Germinal center (tissue), 1 donor: ENCODE measurements around the gene CALM1.

ENCODE experiments used
- DNase-seq: peaks from one replicate; pipeline ENCODE4 v3.0.0; 2012; ENCODE audit warnings: mixed read lengths, low spot score

The CALM1 gene

GRCh38 chr14:90396341-90397339, at the start of gene CALM1:
Gene CALM1, plus strand, starts transcription at chr14:90397029. Its CDS starts 202 bp downstream, at chr14:90397231.
- peak; percentile 92 for DNase-seq

GRCh38 chr14:90348270-90348669, 48.6 kb upstream of the CALM1 start:
- DNase-seq: no peak

- no peak for DNase-seq
Observed at GRCh38 chr14:90349739-90350138, 47.1 kb upstream of the CALM1 start.

- no peak for DNase-seq
Observed at GRCh38 chr14:90354551-90355298, 42.1 kb upstream of the CALM1 start.

- no peak for DNase-seq
Observed at GRCh38 chr14:90355540-90356518, 41.0 kb upstream of the CALM1 start.

GRCh38 chr14:90356925-90357324, 39.9 kb upstream of the CALM1 start:
- no peak for DNase-seq

GRCh38 chr14:90358359-90358758, 38.5 kb upstream of the CALM1 start:
- DNase-seq: no peak

- no peak for DNase-seq
Observed at GRCh38 chr14:90361865-90362557, 34.8 kb upstream of the CALM1 start.

- DNase-seq: no peak
Observed at GRCh38 chr14:90362558-90362896, 34.3 kb upstream of the CALM1 start.

GRCh38 chr14:90368946-90369721, 27.7 kb upstream of the CALM1 start:
- no peak for DNase-seq

- DNase-seq: no peak
Observed at GRCh38 chr14:90373887-90374286, 22.9 kb upstream of the CALM1 start.

- no peak for DNase-seq
Observed at GRCh38 chr14:90374813-90375212, 22.0 kb upstream of the CALM1 start.

GRCh38 chr14:90375934-90376333, 20.9 kb upstream of the CALM1 start:
- no peak for DNase-seq

GRCh38 chr14:90378249-90378648, 18.6 kb upstream of the CALM1 start:
- DNase-seq: no peak

- DNase-seq: no peak
Observed at GRCh38 chr14:90379106-90379505, 17.7 kb upstream of the CALM1 start.

- DNase-seq: no peak
Observed at GRCh38 chr14:90381011-90381786, 15.6 kb upstream of the CALM1 start.

- no peak for DNase-seq
Observed at GRCh38 chr14:90381999-90382451, 14.8 kb upstream of the CALM1 start.

GRCh38 chr14:90382491-90383125, 14.2 kb upstream of the CALM1 start:
- no peak for DNase-seq

GRCh38 chr14:90383126-90383730, 13.6 kb upstream of the CALM1 start:
- DNase-seq: peak; percentile 99
